ENCODE data around the gene EML1. TPM values are rescaled to one million over a fixed set of nuclear protein-coding genes. Genes with fewer than 3 reads are reported as not detected.

Gene EML1
- total and polyA plus RNA-seq, 2 experiments from 2014 or later: 16.6 to 16.9 TPM

DNA sequence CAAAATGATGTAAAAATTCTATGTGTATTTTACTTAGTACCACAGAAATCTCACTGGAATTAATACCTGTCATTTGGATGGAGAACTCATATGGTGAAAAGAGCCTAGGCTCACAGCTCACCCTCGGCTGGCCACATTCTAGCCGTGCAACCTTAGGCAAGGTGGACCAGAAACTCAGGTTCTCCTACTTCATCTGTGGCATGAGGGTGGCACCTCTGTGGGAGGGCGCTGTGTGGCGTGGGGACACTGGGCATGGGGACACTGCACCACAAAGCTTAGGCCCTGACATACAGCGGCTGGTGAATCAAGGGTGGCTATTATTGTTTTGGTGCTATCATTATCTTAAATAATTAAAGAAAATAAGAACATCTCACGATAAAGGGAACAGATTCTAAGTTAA, 47.1 kb downstream of the EML1 start:
- Histone ChIP-seq H3K27ac (no peak overlapping the region), H3K36me3 (no peaks in the 10 kb centered on the region), H3K4me1 (ENCODE audit: low read depth) (peaks cover 46% of the 10 kb centered on the region), H3K27me3 (no peaks in the 10 kb centered on the region), H3K9me3 (ENCODE audit: low read depth) (no peaks in the 10 kb centered on the region), H3K4me3 (no peak overlapping the region)
- TF ChIP-seq, protein P1, sequence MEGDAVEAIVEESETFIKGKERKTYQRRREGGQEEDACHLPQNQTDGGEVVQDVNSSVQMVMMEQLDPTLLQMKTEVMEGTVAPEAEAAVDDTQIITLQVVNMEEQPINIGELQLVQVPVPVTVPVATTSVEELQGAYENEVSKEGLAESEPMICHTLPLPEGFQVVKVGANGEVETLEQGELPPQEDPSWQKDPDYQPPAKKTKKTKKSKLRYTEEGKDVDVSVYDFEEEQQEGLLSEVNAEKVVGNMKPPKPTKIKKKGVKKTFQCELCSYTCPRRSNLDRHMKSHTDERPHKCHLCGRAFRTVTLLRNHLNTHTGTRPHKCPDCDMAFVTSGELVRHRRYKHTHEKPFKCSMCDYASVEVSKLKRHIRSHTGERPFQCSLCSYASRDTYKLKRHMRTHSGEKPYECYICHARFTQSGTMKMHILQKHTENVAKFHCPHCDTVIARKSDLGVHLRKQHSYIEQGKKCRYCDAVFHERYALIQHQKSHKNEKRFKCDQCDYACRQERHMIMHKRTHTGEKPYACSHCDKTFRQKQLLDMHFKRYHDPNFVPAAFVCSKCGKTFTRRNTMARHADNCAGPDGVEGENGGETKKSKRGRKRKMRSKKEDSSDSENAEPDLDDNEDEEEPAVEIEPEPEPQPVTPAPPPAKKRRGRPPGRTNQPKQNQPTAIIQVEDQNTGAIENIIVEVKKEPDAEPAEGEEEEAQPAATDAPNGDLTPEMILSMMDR (IDR thresholded peaks at IDR 0.05; ENCODE audit: low read depth, low read length): no peak
- DNase-seq (ENCODE audit: low read depth in 1 of 2, low spot score in 1 of 2): no peak

DNA sequence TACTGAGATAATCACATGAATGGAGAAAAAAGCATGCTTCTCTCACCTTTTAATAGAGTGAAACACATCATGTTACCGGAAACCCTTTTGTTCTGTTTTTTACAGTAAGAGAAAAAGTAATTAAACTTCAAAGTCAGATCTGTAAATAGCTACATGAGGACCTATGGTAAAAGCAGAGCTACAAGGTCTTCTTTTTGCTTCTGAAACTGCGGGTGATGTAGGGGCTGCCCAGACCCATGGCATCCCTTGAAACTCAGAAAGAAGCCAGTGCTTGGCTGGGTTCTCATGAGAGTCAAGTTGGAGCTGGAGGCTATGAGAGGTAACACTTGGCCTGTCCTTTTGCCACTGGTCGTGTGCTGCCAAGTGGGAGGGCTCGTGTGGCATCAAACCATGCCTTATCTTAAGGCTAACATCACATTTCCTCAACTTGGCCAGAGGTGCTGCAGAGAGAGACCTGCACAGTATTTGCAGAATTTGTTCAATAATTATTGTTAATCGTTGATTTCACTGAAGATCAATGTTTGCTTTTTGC, 47.6 kb downstream of the EML1 start:
- Histone ChIP-seq H3K36me3 (no peaks in the 10 kb centered on the region), H3K27ac (no peak overlapping the region), H3K4me1 (ENCODE audit: low read depth) (peaks cover 46% of the 10 kb centered on the region), H3K9me3 (ENCODE audit: low read depth) (no peaks in the 10 kb centered on the region), H3K27me3 (no peaks in the 10 kb centered on the region), H3K4me3 (no peak overlapping the region)
- TF ChIP-seq, protein P1 (IDR thresholded peaks at IDR 0.05; ENCODE audit: low read depth, low read length): no peak
- DNase-seq (ENCODE audit: low read depth in 1 of 2, low spot score in 1 of 2): no peak

DNA sequence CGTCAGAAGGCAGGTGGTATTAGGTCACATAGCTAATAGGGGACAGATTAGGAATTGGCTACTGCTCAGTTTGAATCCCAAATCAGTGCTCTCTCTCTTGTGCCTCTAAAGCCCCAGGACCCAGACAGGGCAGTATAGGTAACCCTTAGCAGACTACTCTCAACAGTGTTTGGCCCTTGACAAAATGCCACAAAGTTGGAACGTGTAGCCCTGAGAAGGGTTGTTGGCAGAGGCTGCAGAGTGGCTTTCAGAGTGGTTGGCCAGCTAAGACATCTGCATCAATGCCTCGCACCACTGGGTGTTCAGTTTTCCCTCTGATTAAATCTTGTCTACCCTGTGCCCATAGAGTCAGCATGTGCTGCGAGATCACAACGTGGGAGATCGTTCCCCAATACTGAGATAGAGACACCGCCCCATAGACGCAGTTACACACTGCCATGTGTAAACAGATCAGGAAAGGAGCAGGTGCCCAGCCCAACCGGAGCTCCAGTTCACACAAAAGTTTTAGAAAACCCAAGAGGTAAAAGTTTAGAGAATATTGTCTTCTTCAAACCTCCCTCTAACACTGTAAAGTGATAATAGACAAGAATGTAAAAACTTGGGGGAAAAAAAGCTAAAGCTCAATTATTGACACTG, 48.3 kb downstream of the EML1 start:
- no peaks in the 10 kb centered on the region for H3K9me3 ChIP-seq (ENCODE audit: low read depth)
- H3K4me1 ChIP-seq (ENCODE audit: low read depth): peaks cover 46% of the 10 kb centered on the region
- no peaks in the 10 kb centered on the region for H3K27me3 ChIP-seq
- no peaks in the 10 kb centered on the region for H3K36me3 ChIP-seq
- DNase-seq (ENCODE audit: low read depth in 1 of 2, low spot score in 1 of 2): no peak
- H3K27ac ChIP-seq: no peak overlapping the region
- H3K4me3 ChIP-seq: no peak overlapping the region
- TF ChIP-seq, protein P1 (IDR thresholded peaks at IDR 0.05; ENCODE audit: low read depth, low read length): no peak

DNA sequence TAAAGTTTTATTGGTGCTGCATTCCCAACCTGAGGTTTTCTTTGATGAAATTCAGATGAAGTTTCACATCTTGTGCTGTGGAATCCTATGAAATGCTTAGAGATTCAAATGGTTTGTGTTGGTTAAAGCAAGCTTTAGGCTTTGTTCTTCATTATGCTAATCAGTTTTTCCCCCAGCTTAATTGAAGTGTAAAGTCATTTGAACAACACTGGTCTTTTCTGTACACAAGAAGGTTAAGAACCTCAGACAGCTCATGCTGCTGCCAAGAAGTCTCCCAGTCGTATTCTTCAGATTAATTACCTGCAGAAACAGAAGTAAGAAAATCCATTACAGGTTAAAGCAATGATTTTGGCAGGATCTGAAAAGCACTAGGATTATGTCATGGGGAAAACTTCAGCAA, 48.9 kb downstream of the EML1 start:
- no peaks in the 10 kb centered on the region for H3K9me3 ChIP-seq (ENCODE audit: low read depth)
- peaks cover 46% of the 10 kb centered on the region for H3K4me1 ChIP-seq (ENCODE audit: low read depth)
- no peaks in the 10 kb centered on the region for H3K27me3 ChIP-seq
- no peak overlapping the region for H3K27ac ChIP-seq
- TF ChIP-seq, protein P1 (IDR thresholded peaks at IDR 0.05; ENCODE audit: low read depth, low read length): no peak
- DNase-seq (ENCODE audit: low read depth in 1 of 2, low spot score in 1 of 2): no peak
- H3K36me3 ChIP-seq: no peaks in the 10 kb centered on the region
- H3K4me3 ChIP-seq: no peak overlapping the region

DNA sequence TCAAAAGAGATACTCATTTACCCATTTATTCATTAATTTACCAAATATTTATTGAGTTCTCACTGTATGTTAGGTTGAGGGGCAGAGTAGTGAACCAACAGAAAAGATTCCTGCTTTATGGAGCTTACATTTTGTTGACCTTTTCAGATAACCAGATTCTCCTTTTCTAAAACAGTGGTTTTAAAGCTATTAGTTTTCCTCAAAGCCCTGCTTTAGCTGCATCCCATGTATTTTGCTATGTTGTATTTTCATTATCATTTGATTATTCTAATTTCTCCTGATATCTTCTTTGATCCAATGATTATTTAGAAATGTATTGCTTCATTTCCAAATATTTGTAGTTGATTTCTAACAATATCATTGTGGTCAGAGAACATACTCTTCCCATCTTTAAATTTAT, 53.6 kb downstream of the EML1 start:
- Histone ChIP-seq H3K36me3 (no peaks in the 10 kb centered on the region), H3K4me3 (no peak overlapping the region), H3K27me3 (no peaks in the 10 kb centered on the region), H3K4me1 (ENCODE audit: low read depth) (peaks cover 16% of the 10 kb centered on the region), H3K9me3 (ENCODE audit: low read depth) (no peaks in the 10 kb centered on the region), H3K27ac (no peak overlapping the region)
- no peak for DNase-seq (ENCODE audit: low read depth in 1 of 2, low spot score in 1 of 2)
- TF ChIP-seq, protein P1 (IDR thresholded peaks at IDR 0.05; ENCODE audit: low read depth, low read length): no peak
